Stimulated activated CD4-positive, alpha-beta T cell treated with anti-CD3 and anti-CD28 coated beads, TNF-alpha, amount 100 ng/mL, for 24 hours (primary cell): ENCODE data around the gene PPP3CA.

Source experiments
- DNase-seq, 3 experiments: peaks; one replicate each; pipeline ENCODE4 v3.0.0-alpha.2; 2020; ENCODE audit warnings: low read depth in 3 of 3

The PPP3CA gene

DNA sequence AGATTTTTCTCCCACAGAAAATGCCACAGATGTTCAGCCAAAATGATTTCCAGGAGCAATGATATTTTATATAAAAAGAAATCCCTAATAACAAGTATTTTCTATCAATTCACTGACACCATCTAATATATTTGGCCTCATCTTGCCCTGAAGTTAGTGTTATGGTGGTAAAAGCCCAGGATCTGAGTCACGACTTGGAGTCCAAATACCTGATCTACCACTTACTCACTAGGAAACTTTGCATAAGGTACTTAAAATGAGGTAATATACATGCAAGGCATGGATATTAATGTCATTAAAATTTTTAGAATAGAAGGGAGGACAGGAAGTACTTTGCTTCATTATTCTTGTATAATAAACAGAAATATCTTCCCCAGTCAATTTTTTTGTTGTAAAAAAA, 16.3 kb downstream of the PPP3CA start:
- DNase-seq = no peak

DNA sequence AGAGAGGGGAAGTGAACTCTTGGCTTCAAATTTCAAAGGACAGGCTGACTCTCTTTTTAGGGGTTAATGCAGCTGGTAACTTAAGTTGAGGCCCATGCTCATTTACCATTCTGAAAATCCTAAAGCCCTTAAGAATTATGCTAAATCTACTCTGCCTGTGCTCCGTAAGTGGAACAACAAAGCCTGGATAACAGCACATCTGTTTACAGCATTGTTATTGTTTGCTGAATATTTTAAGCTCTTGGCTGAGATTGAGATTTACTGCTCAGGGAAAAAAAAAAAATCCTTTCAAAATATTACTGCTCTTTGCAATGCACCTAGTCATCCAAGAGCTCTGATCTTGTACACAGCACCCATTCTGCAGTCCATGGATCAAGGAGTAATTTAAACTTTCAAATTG, 17.7 kb downstream of the PPP3CA start:
- no peak for DNase-seq

GRCh38 chr4:101328063-101328602, 19.2 kb downstream of the PPP3CA start:
- DNase-seq = no peak

GRCh38 chr4:101326576-101326975, 20.8 kb downstream of the PPP3CA start:
- no peak for DNase-seq

DNA sequence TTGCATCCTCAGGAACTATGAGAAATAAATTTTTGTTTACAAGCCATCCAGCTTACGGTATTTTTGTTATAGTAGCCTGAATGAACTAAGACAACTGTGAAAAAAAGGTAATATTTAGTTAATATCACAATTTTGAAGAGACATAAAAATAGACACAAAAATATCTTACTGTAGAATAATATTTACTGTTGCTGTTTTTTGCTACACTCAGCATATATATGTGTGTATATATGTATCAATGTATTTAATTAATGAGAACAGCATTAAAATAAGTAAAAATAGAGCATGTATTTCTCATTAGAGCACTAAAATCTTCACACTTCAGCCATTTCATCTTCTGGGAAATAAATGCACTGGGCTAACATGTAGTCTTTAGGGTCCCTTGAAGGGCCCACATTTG, 24.6 kb downstream of the PPP3CA start:
- no peak for DNase-seq

- DNase-seq = no peak
Observed at GRCh38 chr4:101321481-101322042, 25.8 kb downstream of the PPP3CA start.

DNA sequence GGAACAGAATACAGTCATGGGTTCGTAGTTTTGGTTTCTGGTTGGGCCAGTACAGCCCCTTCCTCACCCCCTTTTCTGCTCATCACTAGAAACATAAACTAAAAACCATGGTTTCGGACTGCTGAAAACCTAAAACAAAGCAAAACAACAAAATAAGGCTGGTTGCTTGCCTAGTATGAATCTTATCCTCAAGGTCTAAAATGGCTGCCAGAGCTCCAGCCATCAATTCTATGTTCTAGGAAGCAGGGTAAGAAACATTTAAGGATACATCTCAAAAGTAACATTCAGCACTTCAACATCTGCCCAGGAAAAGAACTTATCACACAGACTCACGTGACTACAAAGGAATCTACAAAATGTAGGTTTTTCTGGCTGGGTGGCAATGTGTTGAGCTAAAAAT, 31.5 kb downstream of the PPP3CA start:
- no peak for DNase-seq

- DNase-seq = no peak
Observed at GRCh38 chr4:101315041-101315440, 32.3 kb downstream of the PPP3CA start.

DNA sequence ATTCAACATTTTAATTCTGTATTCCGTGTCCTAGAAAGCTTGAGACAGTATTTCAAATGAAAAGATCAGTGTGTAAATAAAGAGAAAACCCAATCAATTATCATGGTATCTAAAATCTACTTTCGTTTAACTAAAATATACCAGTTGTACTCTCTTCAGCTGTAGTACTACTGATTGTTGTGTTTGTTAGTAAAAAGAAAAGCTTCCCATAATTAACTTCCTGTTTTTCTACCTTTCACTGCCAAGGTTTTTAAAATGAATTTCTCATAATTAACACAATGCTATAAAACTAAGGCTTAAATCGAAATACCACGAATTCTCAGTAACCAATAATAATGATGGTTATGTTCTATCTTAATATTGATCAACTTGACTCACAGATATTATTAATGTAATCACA, 37.4 kb downstream of the PPP3CA start:
- DNase-seq = no peak

GRCh38 chr4:101307899-101308298, 39.4 kb downstream of the PPP3CA start:
- DNase-seq = no peak

GRCh38 chr4:101306764-101307615, 40.3 kb downstream of the PPP3CA start:
- no peak for DNase-seq

DNA sequence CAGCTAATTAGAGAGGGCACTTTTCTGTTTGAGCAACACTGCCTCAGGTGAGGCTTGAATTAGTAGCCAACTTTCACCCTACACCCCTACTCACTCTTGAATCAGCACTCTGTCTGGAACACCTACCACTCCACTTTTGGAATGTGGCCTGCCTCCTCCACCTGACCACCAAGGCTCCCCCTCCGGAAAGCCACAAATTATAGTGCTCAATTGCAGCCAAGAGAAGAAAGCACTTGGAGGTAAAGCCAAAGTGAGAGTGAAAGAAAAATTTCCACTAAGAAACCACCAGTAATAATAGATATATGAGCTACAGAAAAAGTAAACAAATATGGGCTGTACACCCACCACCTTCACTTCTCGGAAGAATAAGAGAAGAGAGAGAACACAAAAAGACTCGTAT, 41.1 kb downstream of the PPP3CA start:
- no peak for DNase-seq

DNA sequence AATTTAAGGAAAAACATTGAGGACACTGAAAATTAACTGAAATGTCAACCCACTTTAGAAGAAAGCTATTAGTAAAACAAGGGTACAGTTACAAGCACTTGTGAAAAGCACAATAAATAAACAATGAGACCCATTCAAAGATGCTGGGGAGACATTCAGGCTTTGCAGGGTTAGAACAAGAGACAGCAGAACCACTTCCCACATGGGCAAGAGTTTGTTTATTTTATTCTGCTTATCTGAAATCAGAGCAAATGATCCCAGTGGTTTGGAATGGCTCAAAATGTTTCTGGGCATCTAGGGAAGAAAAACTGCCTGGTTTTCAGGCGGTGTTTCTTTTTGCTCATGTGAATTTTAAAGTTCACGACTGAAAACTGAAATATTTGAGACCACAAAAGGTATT, 42.4 kb downstream of the PPP3CA start:
- no peak for DNase-seq

DNA sequence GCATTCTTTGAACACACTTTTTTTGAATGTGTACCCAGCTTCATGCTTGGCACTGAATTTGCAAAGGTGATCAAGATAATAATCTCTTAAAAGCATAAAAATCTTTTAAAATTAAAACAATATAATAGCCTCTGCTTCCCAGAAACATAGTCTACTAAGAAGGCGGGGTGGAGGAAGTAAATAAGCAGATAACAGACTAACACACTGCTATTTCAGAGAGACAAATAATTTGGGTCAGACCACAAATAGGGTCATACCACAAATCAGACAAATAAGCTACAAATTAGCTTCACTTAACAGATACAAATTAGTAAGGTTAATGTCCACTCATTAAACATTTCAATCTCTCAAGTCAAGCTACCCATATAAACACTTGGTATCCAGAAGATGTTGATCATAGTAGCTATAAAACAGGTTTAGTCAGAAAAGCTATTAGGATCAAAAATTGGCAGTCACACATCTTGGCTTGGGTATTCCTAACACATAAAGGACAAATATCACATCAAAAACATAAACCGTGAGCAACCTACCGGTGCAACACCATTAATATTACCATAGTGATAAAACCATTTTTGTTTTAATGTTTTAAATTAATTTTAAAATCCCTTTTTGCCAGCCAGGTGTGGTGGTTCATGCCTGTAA, 47.3 kb downstream of the PPP3CA start:
- no peak for DNase-seq

DNA sequence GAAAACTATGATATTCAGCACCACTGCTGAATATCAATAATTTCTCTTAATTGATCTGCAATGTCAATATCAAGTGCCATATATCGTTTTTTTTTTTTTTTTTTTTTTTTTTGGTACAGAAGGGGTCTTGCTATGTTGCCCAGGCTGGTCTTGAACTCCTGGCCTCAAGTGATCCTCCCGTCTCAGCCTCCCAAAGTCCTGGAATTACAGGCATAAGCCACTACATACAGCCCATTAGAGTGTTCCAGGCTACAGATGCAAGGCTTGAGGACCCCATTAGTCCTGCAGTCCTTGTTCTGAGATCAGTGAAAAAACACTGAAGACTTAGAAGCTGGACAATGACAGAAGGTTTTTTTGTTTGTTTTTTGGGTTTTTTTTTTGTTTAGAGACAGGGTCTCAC, 48.3 kb downstream of the PPP3CA start:
- no peak for DNase-seq

DNA sequence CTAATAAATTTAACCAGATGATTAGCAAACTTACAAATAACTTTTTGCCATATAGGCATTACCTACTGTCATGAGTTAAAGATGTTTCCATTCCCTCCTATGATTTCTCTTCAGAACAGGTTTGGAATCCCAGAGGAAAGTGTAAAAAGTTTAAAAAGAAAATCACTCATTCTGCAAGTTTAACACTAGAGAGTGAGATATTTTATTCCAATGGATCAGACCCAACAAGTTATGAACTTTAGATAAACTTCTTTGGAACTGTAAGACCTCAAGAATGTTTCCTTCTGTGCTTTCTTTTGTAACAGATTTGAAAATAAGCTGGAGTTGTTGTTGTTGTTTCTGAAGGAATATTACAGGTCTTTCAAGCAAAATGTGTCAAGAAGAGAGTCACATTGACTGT, 51.6 kb downstream of the PPP3CA start:
- DNase-seq = no peak

GRCh38 chr4:101294597-101294996, 52.7 kb downstream of the PPP3CA start:
- DNase-seq = no peak

DNA sequence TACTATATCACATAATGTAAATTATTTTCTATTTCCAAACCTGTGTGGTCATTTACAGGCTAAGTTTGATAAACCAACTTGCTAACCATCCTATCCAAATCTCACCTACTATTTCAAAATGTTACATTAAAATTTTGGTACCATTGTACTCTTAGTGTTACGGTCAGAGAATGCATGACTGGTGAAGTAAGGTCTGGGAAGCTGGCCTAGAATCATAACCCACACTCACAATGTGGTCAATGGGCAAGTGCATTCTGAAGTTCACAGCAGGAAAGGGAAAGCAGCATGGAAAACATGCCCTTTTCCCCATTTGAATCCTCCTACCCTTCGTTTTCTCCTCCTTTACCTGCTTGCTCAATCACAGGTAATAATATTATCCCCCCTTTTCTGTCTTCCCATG, 54.4 kb downstream of the PPP3CA start:
- no peak for DNase-seq

DNA sequence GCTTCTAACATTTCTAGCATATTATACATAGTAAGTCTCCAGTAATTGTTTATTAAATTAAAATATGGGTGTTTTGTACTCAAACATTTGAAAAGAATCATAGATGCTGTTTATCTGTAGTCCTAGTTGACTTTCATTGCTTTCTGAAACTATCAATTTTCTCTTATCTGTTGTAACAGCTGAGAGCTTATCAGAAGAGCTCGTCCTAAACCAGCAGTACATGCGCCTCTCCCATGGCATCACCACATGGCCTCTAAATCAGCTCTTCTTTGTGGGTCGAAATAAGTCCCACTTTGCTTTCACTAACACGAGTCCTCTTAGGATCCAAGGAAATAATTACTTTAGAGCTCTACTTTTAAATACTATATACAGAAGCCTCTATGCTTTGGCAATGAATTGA, 55.1 kb downstream of the PPP3CA start:
- DNase-seq = no peak

DNA sequence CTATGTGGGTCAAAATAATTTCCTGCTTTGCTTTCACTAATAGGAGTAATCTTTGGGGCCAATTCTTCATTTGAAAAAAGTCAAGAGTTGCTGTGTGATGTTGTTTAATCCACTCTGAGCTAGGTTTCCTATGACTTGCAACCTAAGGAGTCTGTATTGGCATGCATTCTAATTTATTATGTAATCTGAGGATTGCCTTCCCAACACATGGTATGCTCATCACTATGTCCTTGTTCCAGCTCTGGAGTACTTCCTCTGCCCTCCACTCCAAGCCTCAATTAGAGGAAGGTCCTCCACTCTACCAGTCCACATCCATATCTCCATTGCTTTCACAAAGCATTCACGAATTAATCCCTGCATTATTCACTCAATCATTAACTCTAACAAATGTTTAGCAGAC, 56.1 kb downstream of the PPP3CA start:
- no peak for DNase-seq

GRCh38 chr4:101290654-101291053, 56.7 kb downstream of the PPP3CA start:
- no peak for DNase-seq

DNA sequence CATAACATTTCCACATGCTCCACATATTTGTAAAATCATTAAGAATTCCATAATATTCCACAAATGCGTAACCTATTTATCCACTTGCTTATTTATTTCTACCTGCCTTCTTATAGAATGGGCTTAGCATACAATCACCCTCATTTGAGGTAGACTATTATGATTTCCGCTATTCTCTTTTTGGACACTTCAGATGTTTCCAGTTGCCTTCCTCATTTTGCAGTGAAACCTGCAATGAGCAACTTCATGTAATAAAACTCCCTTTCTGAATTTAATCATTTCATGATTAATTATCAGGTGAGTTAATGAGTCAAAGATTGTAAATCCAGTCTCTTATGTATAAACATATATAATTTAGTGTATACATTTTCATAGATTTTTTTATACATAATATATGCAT, 58.0 kb downstream of the PPP3CA start:
- no peak for DNase-seq
